SU-DHL-6 (cell line): ENCODE measurements around the gene SPINT3.

ENCODE experiments used
- H2AFZ ChIP-seq: fragments of 200-600 bp; sonication (generic); 2 replicates; pipeline ENCODE4 v1.6.1; 2014; ENCODE audit warnings: low read depth, mild to moderate bottlenecking, moderate library complexity, mixed read lengths, antibody characterized with exemption, low read length; ENCODE audit not compliant: severe bottlenecking
- H3F3A ChIP-seq: fragments of 200-600 bp; shearing (Covaris generic); 2 replicates; pipeline ENCODE4 v1.6.0; 2016; ENCODE audit warnings: antibody characterized with exemption, mild to moderate bottlenecking; ENCODE audit not compliant: insufficient read depth
- H3K27ac ChIP-seq: fragments of 200-600 bp; sonication (generic); 2 replicates; pipeline ENCODE4 v1.5.1; 2016; ENCODE audit warnings: low read depth, mild to moderate bottlenecking, low read length, moderate library complexity, mixed read lengths
- H3K27me3 ChIP-seq: fragments of 200-600 bp; sonication (generic), shearing (Covaris generic); 2 replicates; pipeline ENCODE4 v1.6.0; 2014; ENCODE audit warnings: mild to moderate bottlenecking, low read length
- H3K36me3 ChIP-seq: fragments of 200-600 bp; sonication (generic); 2 replicates; pipeline ENCODE4 v1.6.1; 2014; ENCODE audit warnings: mild to moderate bottlenecking, low read length, mixed read lengths
- H3K4me2 ChIP-seq: fragments of 300-600, 200-600 bp; shearing (Covaris generic), sonication (generic); 2 replicates; pipeline ENCODE4 v1.6.0; 2014; ENCODE audit warnings: low read length, low read depth, mild to moderate bottlenecking; ENCODE audit not compliant: poor library complexity, severe bottlenecking
- H3K4me3 ChIP-seq: fragments of 200-600 bp; sonication (generic); 2 replicates; pipeline ENCODE4 v1.5.1; 2014; ENCODE audit warnings: antibody characterized with exemption, low read length, mild to moderate bottlenecking, mixed read lengths; ENCODE audit not compliant: insufficient read depth, poor library complexity, severe bottlenecking
- H3K79me2 ChIP-seq: fragments of 200-600 bp; sonication (generic); 2 replicates; pipeline ENCODE4 v1.6.1; 2014; ENCODE audit warnings: mild to moderate bottlenecking, low read length, moderate library complexity; ENCODE audit not compliant: insufficient read depth
- H3K9ac ChIP-seq: fragments of 200-600 bp; sonication (generic); 2 replicates; pipeline ENCODE4 v1.7.0; 2014; ENCODE audit warnings: mild to moderate bottlenecking, low read length
- H3K9me2 ChIP-seq: fragments of 200-600 bp; sonication (generic); replicated peaks from 2 replicates; pipeline ENCODE4 v1.6.1; 2014; ENCODE audit warnings: low read length; ENCODE audit not compliant: insufficient read depth
- H3K9me3 ChIP-seq: fragments of 200-600 bp; sonication (generic); 2 replicates; pipeline ENCODE4 v1.6.1; 2014; ENCODE audit warnings: low read length, mixed read lengths; ENCODE audit not compliant: insufficient read depth
- H4K20me1 ChIP-seq: fragments of 200-600 bp; sonication (generic); 2 replicates; pipeline ENCODE4 v1.6.1; 2014; ENCODE audit warnings: low read depth, mild to moderate bottlenecking, antibody characterized with exemption, low read length, moderate library complexity, mixed read lengths
- EZH2phosphoT487 ChIP-seq: fragments of 200-600 bp; sonication (generic), shearing (Covaris generic); conservative IDR thresholded peaks from 2 replicates; pipeline ENCODE4 v1.6.1; 2018; ENCODE audit warnings: mild to moderate bottlenecking, antibody characterized with exemption, low read length, moderate library complexity, mixed read lengths
- TF ChIP-seq, protein P1 (sequence below): fragments of 200-600 bp; sonication (generic); IDR thresholded peaks from one replicate; pipeline ENCODE4 v1.5.1; 2017; ENCODE audit warnings: antibody characterized with exemption, mild to moderate bottlenecking, low read length, moderate library complexity; ENCODE audit not compliant: insufficient read depth, poor library complexity, severe bottlenecking

Gene SPINT3, protein sequence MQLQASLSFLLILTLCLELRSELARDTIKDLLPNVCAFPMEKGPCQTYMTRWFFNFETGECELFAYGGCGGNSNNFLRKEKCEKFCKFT

DNA sequence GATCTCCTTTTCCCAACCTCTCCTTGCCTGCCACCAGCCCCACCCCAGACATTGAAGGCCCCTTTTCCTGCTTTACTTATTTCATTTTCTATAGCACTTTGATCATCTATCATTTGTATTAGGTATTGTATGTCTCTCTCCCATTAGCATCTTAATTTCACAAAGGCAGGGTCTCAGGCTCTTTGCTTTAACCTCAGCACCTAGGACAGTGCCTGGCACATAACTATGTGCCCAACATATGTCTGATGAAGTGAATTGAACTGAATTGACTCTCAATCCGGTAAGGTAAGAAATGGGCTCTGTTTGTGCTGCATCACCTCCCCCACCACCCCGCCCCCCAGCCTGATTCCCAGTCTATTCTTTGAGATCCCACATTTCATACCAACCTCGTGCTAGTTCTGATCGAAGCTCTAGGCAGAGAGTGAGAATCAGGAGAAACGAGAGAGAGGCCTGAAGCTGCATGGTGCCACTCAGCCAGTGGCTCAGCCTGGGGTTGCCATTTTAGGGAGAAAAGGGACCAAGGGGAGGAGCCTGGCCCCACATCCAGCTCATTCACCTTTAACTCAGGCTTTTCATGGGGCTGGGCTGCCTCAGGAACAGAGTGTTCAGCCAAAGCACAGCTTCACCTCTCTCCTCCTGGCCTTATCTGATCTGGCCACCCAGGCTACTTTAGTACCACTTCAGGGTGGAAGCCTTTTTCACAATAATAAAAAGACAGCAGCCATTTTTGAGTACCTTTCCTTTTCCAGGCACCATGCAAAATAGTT, at the start of gene SPINT3:
Gene SPINT3 (minus strand): TSS at position 476 of the 767 bp plus-strand sequence. CDS start 14 bp downstream, at position 462.
- no peak for TF ChIP-seq EZH2phosphoT487
- TF ChIP-seq, protein P1, sequence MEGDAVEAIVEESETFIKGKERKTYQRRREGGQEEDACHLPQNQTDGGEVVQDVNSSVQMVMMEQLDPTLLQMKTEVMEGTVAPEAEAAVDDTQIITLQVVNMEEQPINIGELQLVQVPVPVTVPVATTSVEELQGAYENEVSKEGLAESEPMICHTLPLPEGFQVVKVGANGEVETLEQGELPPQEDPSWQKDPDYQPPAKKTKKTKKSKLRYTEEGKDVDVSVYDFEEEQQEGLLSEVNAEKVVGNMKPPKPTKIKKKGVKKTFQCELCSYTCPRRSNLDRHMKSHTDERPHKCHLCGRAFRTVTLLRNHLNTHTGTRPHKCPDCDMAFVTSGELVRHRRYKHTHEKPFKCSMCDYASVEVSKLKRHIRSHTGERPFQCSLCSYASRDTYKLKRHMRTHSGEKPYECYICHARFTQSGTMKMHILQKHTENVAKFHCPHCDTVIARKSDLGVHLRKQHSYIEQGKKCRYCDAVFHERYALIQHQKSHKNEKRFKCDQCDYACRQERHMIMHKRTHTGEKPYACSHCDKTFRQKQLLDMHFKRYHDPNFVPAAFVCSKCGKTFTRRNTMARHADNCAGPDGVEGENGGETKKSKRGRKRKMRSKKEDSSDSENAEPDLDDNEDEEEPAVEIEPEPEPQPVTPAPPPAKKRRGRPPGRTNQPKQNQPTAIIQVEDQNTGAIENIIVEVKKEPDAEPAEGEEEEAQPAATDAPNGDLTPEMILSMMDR = no peak
- no peaks in the 10 kb centered on the region for H3K9me3 ChIP-seq
- no peak within 1 kb of the TSS for H3K9ac ChIP-seq
- H3K27me3 ChIP-seq = no peaks in the 10 kb centered on the region
- H3K79me2 ChIP-seq = no peaks in the 10 kb centered on the region
- no peaks in the 10 kb centered on the region for H4K20me1 ChIP-seq
- H2AFZ ChIP-seq = no peak within 1 kb of the TSS
- H3F3A ChIP-seq = no peaks in the 10 kb centered on the region
- H3K4me3 ChIP-seq = no peak within 1 kb of the TSS
- no peaks in the 10 kb centered on the region for H3K36me3 ChIP-seq
- no peaks in the 10 kb centered on the region for H3K9me2 ChIP-seq
- H3K4me2 ChIP-seq = no peak within 1 kb of the TSS
- H3K27ac ChIP-seq = no peak within 1 kb of the TSS

DNA sequence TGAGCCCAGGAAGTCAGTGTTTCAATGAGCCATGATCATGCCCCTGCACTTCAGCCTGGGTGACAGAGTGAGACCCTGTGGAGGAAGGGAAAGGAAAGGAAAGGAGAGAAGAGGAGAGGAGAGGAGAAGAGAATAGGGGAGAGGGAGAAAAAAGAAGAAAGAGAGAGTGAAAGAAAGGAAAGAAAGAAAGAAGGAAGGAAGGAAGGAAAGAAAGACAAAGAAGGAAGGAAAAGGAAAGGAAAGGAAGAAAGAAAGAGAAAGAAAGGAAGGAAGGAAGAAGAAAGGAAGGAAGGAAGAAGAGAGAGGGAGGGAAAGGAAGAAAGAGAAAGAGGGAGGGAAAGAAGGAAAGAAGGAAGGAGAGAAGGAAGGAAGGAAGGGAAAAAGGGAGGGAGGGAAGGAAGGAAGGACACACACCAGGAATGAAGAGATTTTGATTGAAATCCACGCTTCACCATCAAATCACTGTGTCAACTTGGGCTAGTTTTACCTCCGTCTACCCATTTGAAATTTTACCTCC, 49.4 kb upstream of the SPINT3 start:
- Histone ChIP-seq H2AFZ (no peak overlapping the region), H3K9me3 (no peaks in the 10 kb centered on the region), H3F3A (no peaks in the 10 kb centered on the region), H3K79me2 (no peaks in the 10 kb centered on the region), H3K4me2 (no peak overlapping the region), H4K20me1 (no peaks in the 10 kb centered on the region), H3K9ac (no peak overlapping the region), H3K27me3 (no peaks in the 10 kb centered on the region), H3K27ac (no peak overlapping the region), H3K9me2 (no peaks in the 10 kb centered on the region), H3K36me3 (no peaks in the 10 kb centered on the region), H3K4me3 (no peak overlapping the region)
- TF ChIP-seq EZH2phosphoT487 = no peak
- TF ChIP-seq, protein P1 = no peak

GRCh38 chr20:45555198-45555597, 39.8 kb upstream of the SPINT3 start:
- Histone ChIP-seq H3K9me2 (no peaks in the 10 kb centered on the region), H3K79me2 (no peaks in the 10 kb centered on the region)

More at GRCh38 chr20:45555198-45555597, 39.8 kb upstream of the SPINT3 start:
- Histone ChIP-seq H3K9me3 (no peaks in the 10 kb centered on the region), H3K27me3 (0 out of 2 replicates have a peak, but pooled peaks cover 1% of the 10 kb centered on the region), H3K36me3 (no peaks in the 10 kb centered on the region), H4K20me1 (no peaks in the 10 kb centered on the region), H3K27ac (no peak overlapping the region), H2AFZ (no peak overlapping the region), H3K4me3 (no peak overlapping the region), H3F3A (no peaks in the 10 kb centered on the region), H3K4me2 (no peak overlapping the region), H3K9ac (no peak overlapping the region)
- no peak for TF ChIP-seq EZH2phosphoT487
- TF ChIP-seq, protein P1 = no peak
